Breast epithelium (tissue), 3 donors: ENCODE data around the gene TMEM255B.

Experiments used
- POLR2A ChIP-seq: fragments of 450-650 bp; IDR thresholded peaks from one replicate; pipeline ENCODE4 v1.6.1; 2016; ENCODE audit warnings: antibody characterized with exemption, mild to moderate bottlenecking, moderate library complexity
- TF ChIP-seq, protein P1 (sequence below), 3 donors: fragments of 450-650 bp; IDR thresholded peaks; one replicate each; pipeline ENCODE4 v1.5.1; 2016 to 2017; ENCODE audit warnings: antibody characterized with exemption in 3 of 3, mild to moderate bottlenecking in 3 of 3, moderate library complexity in 3 of 3

- TF ChIP-seq POLR2A = no peak
- TF ChIP-seq, protein P1, sequence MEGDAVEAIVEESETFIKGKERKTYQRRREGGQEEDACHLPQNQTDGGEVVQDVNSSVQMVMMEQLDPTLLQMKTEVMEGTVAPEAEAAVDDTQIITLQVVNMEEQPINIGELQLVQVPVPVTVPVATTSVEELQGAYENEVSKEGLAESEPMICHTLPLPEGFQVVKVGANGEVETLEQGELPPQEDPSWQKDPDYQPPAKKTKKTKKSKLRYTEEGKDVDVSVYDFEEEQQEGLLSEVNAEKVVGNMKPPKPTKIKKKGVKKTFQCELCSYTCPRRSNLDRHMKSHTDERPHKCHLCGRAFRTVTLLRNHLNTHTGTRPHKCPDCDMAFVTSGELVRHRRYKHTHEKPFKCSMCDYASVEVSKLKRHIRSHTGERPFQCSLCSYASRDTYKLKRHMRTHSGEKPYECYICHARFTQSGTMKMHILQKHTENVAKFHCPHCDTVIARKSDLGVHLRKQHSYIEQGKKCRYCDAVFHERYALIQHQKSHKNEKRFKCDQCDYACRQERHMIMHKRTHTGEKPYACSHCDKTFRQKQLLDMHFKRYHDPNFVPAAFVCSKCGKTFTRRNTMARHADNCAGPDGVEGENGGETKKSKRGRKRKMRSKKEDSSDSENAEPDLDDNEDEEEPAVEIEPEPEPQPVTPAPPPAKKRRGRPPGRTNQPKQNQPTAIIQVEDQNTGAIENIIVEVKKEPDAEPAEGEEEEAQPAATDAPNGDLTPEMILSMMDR (IDR thresholded peaks at IDR 0.05) = no peak
Measured at GRCh38 chr13:113763961-113764792, 5.2 kb downstream of the TMEM255B start.
